Naive B cell (primary cell): ENCODE measurements around the gene HDAC3. TPM values are rescaled to one million over a fixed set of nuclear protein-coding genes. Genes with fewer than 3 reads are reported as not detected.

Source experiments
- ATAC-seq, 2 donors: fragments of 150-1000 bp; cut with Tn5 transposase; 2 replicates each; pipeline ENCODE4 v1.10.0; 2021; ENCODE audit warnings: low read depth in 2 of 2, mild to moderate bottlenecking in 2 of 2, moderate library complexity in 2 of 2
- DNase-seq: peaks from one replicate; pipeline ENCODE4 v3.0.0; 2022
- H3K27ac Mint-ChIP-seq, 6 donors: one replicate each; pipeline ENCODE4 v1.8.0; 2020 to 2022; ENCODE audit warnings: mild to moderate bottlenecking in 6 of 6, mixed read lengths in 6 of 6, moderate library complexity in 5 of 6, inconsistent platforms in 2 of 6
- H3K27me3 Mint-ChIP-seq, 3 donors: one replicate each; pipeline ENCODE4 v1.8.0; 2021 to 2022; ENCODE audit warnings: mixed read lengths in 3 of 3, mild to moderate bottlenecking in 1 of 3
- H3K36me3 Mint-ChIP-seq, 2 donors: one replicate each; pipeline ENCODE4 v1.8.0; 2020 to 2022; ENCODE audit warnings: mixed read lengths in 2 of 2, inconsistent platforms in 1 of 2, mild to moderate bottlenecking in 1 of 2
- H3K4me1 Mint-ChIP-seq, 3 donors: one replicate each; pipeline ENCODE4 v1.8.0; 2020 to 2022; ENCODE audit warnings: mixed read lengths in 3 of 3, inconsistent platforms in 1 of 3, mild to moderate bottlenecking in 1 of 3, moderate library complexity in 1 of 3
- H3K4me3 Mint-ChIP-seq, 8 donors: one replicate each; pipeline ENCODE4 v1.8.0; 2020 to 2022; ENCODE audit warnings: mild to moderate bottlenecking in 8 of 8, mixed read lengths in 8 of 8, moderate library complexity in 8 of 8, inconsistent platforms in 2 of 8
- H3K9me3 Mint-ChIP-seq, 7 donors: one replicate each; pipeline ENCODE4 v1.8.0; 2020 to 2022; ENCODE audit warnings: mixed read lengths in 7 of 7, mild to moderate bottlenecking in 5 of 7, inconsistent platforms in 2 of 7, moderate library complexity in 1 of 7
- polyA plus RNA-seq, 6 donors: library from polyadenylated mRNA; unstranded; fragments of 300-500 nt; fragmentation: Illumina TruSeq; gene quantifications; one replicate each; pipeline ENCODE4 v1.2.3, GENCODE V29; 2021; ENCODE audit warnings: low read depth in 6 of 6

HDAC3 gene
- polyA plus RNA-seq, 6 donors from 2014 or later, result 88.0 to 173 (median 99.5) TPM

DNA sequence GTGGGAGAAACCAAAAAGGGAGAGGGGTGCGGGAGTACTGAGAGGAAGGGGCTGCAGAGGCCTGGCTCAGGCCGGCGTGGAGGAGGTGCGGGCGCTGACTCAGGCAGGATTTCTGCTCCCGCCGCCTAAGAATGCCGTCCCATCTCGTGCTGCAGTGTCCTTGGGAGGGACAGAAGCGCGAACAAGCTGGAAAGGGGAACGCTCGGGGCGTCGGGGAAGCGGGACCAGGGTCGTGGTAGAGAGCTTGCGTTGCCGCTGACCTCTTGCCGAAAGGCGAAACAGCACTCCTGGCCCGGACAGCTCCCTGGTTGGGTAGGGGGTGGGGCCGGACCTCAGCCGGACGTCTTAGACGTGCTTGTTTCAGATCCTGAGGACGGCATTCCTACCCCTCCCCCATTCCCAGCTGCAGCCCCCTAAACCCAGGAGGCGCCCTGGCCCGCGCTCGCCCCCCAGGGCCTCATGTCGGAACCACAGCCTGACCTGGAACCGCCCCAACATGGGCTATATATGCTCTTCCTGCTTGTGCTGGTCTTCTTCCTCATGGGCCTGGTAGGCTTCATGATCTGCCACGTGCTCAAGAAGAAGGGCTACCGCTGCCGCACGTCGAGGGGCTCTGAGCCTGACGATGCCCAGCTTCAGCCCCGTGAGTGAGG is 1.2 kb upstream of the HDAC3 start:
- no peaks in the 10 kb centered on the region for H3K9me3 Mint-ChIP-seq
- peak overlapping the region in 4 of 6 donors; percentile 2 to 91 (median 79) for H3K27ac Mint-ChIP-seq
- DNase-seq, result peak; percentile 62
- H3K27me3 Mint-ChIP-seq, result no peaks in the 10 kb centered on the region
- peak; percentile 60 to 61 for ATAC-seq
- peak overlapping the region; percentile 84 to 93 (median 90) for H3K4me3 Mint-ChIP-seq
- H3K4me1 Mint-ChIP-seq, result peaks cover 27 to 39% (median 35%) of the 10 kb centered on the region in 3 donors
- no peaks in the 10 kb centered on the region for H3K36me3 Mint-ChIP-seq

DNA sequence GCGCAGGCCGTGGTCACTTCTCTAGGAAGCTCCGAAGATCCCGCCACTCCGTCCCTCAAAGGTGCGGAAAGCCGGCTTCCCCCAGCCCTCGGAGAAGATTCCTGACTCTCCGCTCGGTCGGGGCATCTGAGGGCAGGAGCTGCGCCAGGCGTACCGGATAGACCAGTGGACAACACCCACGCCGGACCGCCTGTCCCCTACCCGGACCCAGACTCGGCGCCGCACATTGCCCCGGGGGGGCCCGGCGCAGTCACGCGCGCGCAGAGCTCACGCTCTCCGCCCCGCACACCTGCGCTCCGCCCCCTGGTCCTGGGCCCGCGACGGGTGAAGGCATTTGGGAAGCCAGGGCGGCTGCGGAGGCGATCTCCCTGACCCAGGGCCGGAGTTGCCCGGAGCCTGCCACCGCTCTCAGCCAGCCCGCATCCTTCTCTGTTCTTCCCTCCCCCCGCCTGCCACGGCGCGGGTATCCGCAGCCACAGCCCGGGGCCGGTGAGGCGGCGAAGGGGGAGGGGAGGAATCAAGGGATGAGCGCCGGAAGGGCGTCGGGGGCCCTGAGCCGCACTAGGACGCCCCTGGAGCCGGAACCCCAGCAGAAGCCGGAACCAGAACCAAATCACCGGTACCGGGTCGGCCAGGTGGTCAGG is 596 bp upstream of the HDAC3 start:
- H3K9me3 Mint-ChIP-seq, result no peaks in the 10 kb centered on the region
- DNase-seq (peak; percentile 48), ATAC-seq (peak; percentile 43)
- H3K27me3 Mint-ChIP-seq, result no peaks in the 10 kb centered on the region
- peak overlapping the region; percentile 84 to 93 (median 90) for H3K4me3 Mint-ChIP-seq
- peak overlapping the region in 5 of 6 donors; percentile 38 to 86 (median 66) for H3K27ac Mint-ChIP-seq
- no peaks in the 10 kb centered on the region for H3K36me3 Mint-ChIP-seq
- peaks cover 27 to 40% (median 39%) of the 10 kb centered on the region in 3 donors for H3K4me1 Mint-ChIP-seq

DNA sequence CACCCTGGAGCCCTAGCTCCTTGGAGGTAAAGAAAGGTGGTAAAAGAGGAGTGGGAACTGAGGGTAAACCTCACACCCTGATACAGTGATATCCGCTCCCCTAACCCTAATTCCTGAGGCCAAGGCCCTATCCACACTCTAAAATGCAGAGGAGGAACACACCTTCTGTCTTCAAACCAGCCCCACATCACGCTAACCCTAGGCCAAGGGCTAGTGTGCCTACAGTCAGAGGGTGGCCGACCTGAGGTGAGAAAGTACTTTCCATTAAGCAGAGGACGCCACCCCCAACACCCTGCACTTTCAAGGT is 590 bp downstream of the HDAC3 start:
- DNase-seq, result no peak
- H3K27me3 Mint-ChIP-seq, result no peaks in the 10 kb centered on the region
- peak overlapping the region; percentile 84 to 96 (median 93) for H3K4me3 Mint-ChIP-seq
- peaks cover 27 to 40% (median 39%) of the 10 kb centered on the region in 3 donors for H3K4me1 Mint-ChIP-seq
- H3K9me3 Mint-ChIP-seq, result no peaks in the 10 kb centered on the region
- H3K36me3 Mint-ChIP-seq, result no peaks in the 10 kb centered on the region
- H3K27ac Mint-ChIP-seq, result peak overlapping the region; percentile 41 to 91 (median 76)
- no peak for ATAC-seq

GRCh38 chr5:141635646-141636045 is 1.0 kb downstream of the HDAC3 start:
- DNase-seq (no peak), ATAC-seq (no peak)
- H3K27ac Mint-ChIP-seq, result peak overlapping the region in 4 of 6 donors; percentile 20 to 91 (median 60)
- no peaks in the 10 kb centered on the region for H3K27me3 Mint-ChIP-seq
- peaks cover 27 to 40% (median 39%) of the 10 kb centered on the region in 3 donors for H3K4me1 Mint-ChIP-seq
- no peaks in the 10 kb centered on the region for H3K9me3 Mint-ChIP-seq
- H3K36me3 Mint-ChIP-seq, result no peaks in the 10 kb centered on the region
- peak overlapping the region; percentile 84 to 96 (median 93) for H3K4me3 Mint-ChIP-seq

DNA sequence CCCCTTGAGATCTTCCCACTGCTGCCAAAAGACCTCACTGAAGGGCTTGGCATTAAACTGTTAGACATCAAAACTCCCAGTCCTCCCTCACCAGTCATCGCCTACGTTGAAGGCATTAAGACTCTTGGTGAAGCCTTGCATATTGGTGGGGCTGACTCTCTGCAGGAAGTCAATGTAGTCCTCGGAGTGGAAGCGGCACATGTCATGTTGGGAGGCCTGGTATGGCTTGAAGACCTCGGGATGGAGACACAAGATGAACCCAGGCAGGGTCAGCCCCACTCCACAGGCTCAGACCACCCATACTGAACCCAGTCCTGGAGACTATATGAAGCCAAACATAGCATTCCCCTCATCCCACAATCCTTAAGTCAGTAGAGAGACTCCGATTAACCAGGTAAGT is 1.9 kb downstream of the HDAC3 start:
- Mint-ChIP-seq H3K4me3 (peak overlapping the region in 6 of 8 donors; percentile 6 to 96 (median 81)), H3K27me3 (no peaks in the 10 kb centered on the region), H3K27ac (peak overlapping the region in 3 of 6 donors; percentile 49 to 85 (median 50)), H3K4me1 (peaks cover 30 to 40% (median 39%) of the 10 kb centered on the region in 3 donors), H3K36me3 (peaks cover 0 to 5% of the 10 kb centered on the region in 2 donors), H3K9me3 (no peaks in the 10 kb centered on the region)
- ATAC-seq (no peak), DNase-seq (no peak)

DNA sequence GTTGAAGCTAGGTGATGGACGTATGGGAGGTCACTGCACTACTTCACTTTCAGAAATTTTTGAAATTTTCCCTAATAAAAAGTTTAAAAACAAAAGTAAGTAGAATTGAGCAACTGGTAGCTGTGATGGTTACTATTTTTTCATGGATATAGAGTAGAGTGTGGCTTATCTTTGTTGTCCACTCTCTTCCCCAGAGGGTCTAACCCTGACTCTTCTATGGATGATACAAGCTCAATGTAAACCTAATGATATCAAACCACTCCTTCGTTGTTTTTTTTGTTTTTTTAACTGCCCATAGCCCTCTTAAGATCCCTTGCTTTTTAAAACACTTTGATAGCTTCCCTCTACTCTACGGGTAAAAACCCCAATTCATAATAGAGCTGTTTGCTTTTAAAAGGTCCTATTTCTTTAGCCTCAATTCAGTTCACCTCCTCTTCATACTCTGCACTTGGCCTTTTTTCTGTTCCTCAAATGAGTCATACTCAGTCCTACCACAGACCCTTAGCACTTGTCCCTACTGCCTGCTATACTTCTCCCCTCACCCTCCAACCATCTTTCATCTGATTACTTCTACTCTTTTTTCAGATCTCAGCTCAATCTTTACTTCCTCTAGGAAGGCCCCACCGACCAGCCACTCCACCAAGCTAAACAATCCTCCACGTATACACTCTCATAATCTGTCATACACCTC is 2.6 kb downstream of the HDAC3 start:
- Mint-ChIP-seq H3K27me3 (no peaks in the 10 kb centered on the region), H3K36me3 (peaks cover 0 to 12% of the 10 kb centered on the region in 2 donors), H3K9me3 (no peaks in the 10 kb centered on the region), H3K4me1 (peaks cover 31 to 40% (median 39%) of the 10 kb centered on the region in 3 donors), H3K27ac (peak overlapping the region in 3 of 6 donors; percentile 71 to 89 (median 84)), H3K4me3 (peak overlapping the region in 3 of 8 donors; percentile 3 to 93 (median 7))
- no peak for ATAC-seq
- DNase-seq, result no peak

DNA sequence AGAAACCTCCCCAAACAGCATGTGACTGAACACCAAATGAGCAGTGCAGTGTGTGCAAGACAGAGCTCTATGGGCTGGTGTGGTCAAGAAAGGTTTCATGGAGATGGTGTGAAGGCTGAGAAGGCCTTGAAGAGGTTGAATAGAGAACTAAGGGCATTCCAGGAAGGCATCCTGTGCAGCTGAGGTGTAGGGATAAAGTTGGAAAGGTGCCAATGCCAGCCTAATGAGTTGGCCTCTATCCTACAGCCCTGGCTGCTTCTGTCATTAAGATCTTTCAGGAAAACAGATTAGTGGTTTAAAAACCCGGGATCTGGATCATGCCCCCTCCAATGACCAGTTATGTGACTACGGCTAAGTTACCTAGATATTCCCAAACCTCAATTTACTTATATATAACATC is 4.0 kb downstream of the HDAC3 start:
- H3K4me1 Mint-ChIP-seq, result peaks cover 28 to 33% (median 32%) of the 10 kb centered on the region in 3 donors
- ATAC-seq (no peak), DNase-seq (no peak)
- no peaks in the 10 kb centered on the region for H3K9me3 Mint-ChIP-seq
- no peak overlapping the region for H3K4me3 Mint-ChIP-seq
- peaks cover 0 to 23% of the 10 kb centered on the region in 2 donors for H3K36me3 Mint-ChIP-seq
- no peaks in the 10 kb centered on the region for H3K27me3 Mint-ChIP-seq
- H3K27ac Mint-ChIP-seq, result no peak overlapping the region

DNA sequence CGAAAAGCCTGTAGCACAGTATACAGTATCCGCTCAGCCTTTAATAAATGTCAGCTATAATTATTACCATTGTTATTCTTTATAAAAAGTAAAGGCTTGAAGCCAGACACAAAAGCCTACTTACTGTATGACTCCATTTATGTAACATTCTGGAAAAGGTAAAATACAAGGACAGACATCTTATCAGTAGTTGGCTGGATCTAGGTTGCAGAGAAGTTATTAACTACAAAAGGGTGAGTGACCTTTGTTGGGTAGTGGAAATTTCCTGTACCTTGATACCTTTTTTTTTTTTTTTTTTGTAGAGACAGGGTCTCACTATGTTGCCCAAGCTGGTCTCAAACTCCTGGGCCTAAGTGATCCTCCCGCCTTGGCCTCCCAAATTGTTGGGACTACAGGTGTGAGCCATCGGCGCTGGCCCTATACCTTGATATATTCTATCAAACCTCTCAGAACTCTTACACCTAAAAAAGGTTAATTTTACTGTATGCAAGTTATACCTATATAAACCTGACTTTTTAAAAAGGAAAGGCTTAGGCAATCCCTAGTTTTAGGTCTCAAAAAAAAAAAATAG is 6.0 kb downstream of the HDAC3 start:
- no peak for ATAC-seq
- Mint-ChIP-seq H3K36me3 (peaks cover 8 to 28% of the 10 kb centered on the region in 2 donors), H3K4me1 (peaks cover 18 to 28% (median 26%) of the 10 kb centered on the region in 3 donors)

DNA sequence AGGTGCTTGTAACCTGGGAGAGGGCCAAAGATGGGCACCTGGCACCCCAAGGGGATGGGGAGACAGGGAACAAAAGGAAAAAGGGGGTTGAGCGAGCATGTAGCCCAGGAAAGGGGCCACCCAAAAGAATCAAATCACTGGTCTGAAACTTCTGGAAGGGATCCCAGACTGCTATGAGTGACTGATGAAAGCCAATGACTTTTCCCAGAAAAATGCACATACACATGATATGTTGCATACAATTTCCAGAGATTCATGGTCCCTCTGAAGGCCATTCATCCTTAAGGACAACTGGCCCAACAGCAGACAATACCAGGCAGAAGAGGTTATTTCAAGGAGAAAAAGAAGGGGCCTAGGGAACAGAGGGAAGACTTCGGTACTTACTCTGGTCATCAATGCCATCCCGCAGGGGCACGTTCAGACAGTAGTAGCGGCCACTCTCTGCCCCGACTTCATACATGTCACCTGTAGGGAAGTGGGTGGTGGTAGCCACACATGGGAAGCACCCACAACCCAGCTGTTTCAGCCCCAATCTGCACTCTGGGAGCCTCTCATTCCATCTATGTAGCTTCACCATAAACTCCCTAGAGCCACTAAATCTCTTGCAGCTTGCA is 8.4 kb downstream of the HDAC3 start:
- peaks cover 13 to 34% of the 10 kb centered on the region in 2 donors for H3K36me3 Mint-ChIP-seq
- no peaks in the 10 kb centered on the region for H3K9me3 Mint-ChIP-seq
- H3K27me3 Mint-ChIP-seq, result no peaks in the 10 kb centered on the region
- H3K4me3 Mint-ChIP-seq, result no peak overlapping the region
- peaks cover 9 to 20% (median 15%) of the 10 kb centered on the region in 3 donors for H3K4me1 Mint-ChIP-seq
- ATAC-seq (no peak), DNase-seq (no peak)
- H3K27ac Mint-ChIP-seq, result peak overlapping the region in 1 of 6 donors; percentile 16

More for the DNA sequence above, 6.0 kb downstream of the HDAC3 start:
- Mint-ChIP-seq H3K27me3 (no peaks in the 10 kb centered on the region), H3K4me3 (no peak overlapping the region), H3K9me3 (no peaks in the 10 kb centered on the region), H3K27ac (no peak overlapping the region)
- no peak for DNase-seq

DNA sequence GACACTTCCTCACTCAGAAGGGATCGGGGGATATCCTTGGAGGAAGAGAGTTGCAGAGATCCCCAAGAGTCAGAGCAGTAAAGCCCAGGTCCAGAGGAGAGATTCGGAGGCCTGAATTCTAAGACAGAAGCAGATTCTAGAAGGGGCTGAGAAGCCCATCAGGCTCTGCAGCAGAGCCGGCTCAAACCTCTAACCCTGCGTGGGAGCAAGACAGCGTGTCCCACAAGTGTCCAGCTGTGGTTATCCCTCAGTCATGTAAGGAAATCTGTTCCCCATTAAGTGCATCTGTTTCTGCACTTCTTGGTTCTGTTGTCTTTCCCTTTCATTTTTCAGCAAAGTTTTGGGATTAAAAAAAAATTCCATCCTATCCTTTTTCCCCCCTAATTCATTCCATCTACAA is 13.0 kb downstream of the HDAC3 start:
- Mint-ChIP-seq H3K36me3 (peaks cover 17 to 33% of the 10 kb centered on the region in 2 donors), H3K4me1 (peaks cover 19 to 36% (median 24%) of the 10 kb centered on the region in 3 donors), H3K27me3 (no peaks in the 10 kb centered on the region), H3K9me3 (no peaks in the 10 kb centered on the region), H3K4me3 (peak overlapping the region in 4 of 8 donors; percentile 34 to 75 (median 57)), H3K27ac (peak overlapping the region; percentile 55 to 88 (median 76))
- no peak for DNase-seq
- ATAC-seq, result no peak

DNA sequence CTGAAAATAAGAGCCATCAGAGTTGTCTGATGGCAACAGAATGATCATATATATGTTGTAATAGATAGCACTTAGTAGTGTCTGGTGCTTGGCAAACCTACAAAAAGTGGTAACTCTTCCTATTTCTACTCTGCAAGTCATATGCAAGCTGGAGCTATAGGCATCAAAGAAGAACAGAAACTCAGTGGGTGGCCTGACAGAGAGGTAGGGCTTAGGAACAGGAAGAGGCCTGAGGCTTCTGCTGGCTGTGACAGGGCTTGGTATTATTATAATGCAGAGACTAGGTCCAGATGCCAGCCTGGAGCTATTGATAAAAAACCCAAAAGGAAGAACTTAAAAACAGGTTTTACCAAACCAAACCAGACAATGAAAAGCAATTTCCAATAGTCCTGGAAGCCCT is 13.5 kb downstream of the HDAC3 start:
- Mint-ChIP-seq H3K27me3 (no peaks in the 10 kb centered on the region), H3K9me3 (no peaks in the 10 kb centered on the region), H3K36me3 (peaks cover 17 to 33% of the 10 kb centered on the region in 2 donors), H3K27ac (peak overlapping the region; percentile 55 to 88 (median 76)), H3K4me1 (peaks cover 19 to 36% (median 25%) of the 10 kb centered on the region in 3 donors), H3K4me3 (peak overlapping the region; percentile 0 to 80 (median 53))
- peak; percentile 38 to 40 for ATAC-seq
- peak; percentile 55 for DNase-seq

DNA sequence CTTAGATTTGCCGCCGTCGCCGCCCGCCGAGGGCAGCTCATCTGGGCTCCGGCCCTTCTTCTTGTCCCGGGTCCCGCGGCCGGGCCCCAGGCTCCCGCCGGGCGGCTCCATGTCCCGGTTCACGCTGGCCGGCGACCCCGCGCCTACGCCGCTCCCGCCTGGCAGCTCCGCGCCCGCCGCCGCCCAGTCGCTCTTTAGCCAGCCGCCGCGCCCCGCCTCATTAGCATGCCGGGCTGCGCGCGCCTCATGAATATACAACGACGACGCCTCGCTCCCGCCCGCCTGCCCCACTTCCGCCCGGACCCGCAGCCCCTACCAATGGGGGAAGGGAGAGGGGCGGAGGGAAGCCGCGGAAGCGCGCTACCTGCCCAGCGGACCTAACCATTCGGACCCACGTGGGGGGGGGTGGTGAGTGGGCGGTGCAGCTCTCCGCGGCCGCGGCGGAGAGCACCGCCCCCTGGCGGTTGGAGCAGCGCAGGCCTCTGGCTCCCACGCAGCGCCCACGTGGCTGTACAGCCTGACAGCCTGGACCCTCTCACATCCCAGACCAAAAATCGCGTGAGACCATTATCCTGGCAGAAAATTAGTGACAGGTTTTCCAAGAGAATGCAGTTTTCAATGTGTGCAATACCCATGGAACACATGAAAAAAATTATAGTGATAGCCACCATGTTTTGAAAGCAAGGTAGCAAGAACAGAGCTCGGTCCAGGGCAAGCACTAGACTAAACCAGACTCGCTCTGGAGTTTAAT is 17.7 kb downstream of the HDAC3 start, which contains the start of gene DIAPH1:
Gene DIAPH1, minus strand, starts transcription at position 197 of the 751 bp plus-strand sequence. Its CDS starts 86 bp downstream, at position 111.
- ATAC-seq, result peak; percentile 87 to 88
- H3K27ac Mint-ChIP-seq, result peak within 1 kb of the TSS; percentile 93 to 98 (median 96)
- peak within 1 kb of the TSS; percentile 91 to 99 (median 98) for H3K4me3 Mint-ChIP-seq

More for the DNA sequence above, 17.7 kb downstream of the HDAC3 start, which contains the start of gene DIAPH1:
- Mint-ChIP-seq H3K9me3 (no peaks in the 10 kb centered on the region), H3K36me3 (peaks cover 6 to 26% of the 10 kb centered on the region in 2 donors), H3K4me1 (peaks cover 44 to 71% (median 48%) of the 10 kb centered on the region in 3 donors), H3K27me3 (no peaks in the 10 kb centered on the region)
- peak; percentile 98 for DNase-seq
